GM12892 (cell line): ENCODE measurements around the gene POLL.

Experiments
- POLR2A ChIP-seq: IDR thresholded peaks from 2 replicates; pipeline ENCODE4 v1.6.1; 2011; ENCODE audit warnings: low read depth, low read length, control low read depth
- POLR2AphosphoS5 ChIP-seq: IDR thresholded peaks from 2 replicates; pipeline ENCODE4 v1.6.1; 2011; ENCODE audit warnings: low read depth, low read length, control low read depth
- TAF1 ChIP-seq: IDR thresholded peaks from 2 replicates; pipeline ENCODE4 v1.6.1; 2011; ENCODE audit warnings: low read depth, mild to moderate bottlenecking, control low read depth, low read length, borderline replicate concordance

DNA sequence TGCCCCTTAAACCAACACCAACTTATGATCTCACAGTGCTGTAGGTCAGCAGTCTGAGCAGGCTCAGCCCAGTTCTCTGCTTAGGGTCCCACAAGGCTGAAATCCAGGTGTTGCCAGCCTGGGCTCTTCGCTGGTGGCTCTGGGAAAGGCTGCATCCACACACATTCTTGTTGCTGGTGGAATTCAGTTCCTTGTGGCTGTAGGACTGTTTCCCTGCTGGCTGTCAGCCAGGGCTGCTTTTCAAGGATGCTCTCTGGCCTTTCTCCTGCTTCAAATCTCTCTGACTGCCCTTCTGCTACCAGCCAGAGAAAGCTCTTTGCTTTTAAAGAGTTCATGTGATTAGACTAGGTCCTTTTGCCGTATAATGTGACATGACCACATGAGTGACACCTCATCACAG is 15.3 kb downstream of the POLL start:
- TF ChIP-seq POLR2A (no peak), TAF1 (no peak), POLR2AphosphoS5 (no peak)
